ENCODE results near the gene CABLES1. TPM values are rescaled to one million over a fixed set of nuclear protein-coding genes. Genes with fewer than 3 reads are reported as not detected.

CABLES1 gene
- total and polyA plus RNA-seq, 2 of the 8 experiments (the other 6 are each of a cell fraction or from before 2014, with no cell fraction given) = 9.2 to 26.4 TPM

GRCh38 chr18:23169673-23170044 is 34.4 kb downstream of the CABLES1 start (continued):
- TF ChIP-seq CHD7 (IDR thresholded peaks at IDR 0.05; ENCODE audit: insufficient replicate concordance, low read length) (peak; percentile 64), EP300 (IDR thresholded peaks at IDR 0.05; ENCODE audit: borderline replicate concordance in 1 of 2, low read depth in 2 of 2, low read length in 2 of 2) (no peak), SP2 (IDR thresholded peaks at IDR 0.05; ENCODE audit: low read length) (no peak), CBX5 (IDR thresholded peaks at IDR 0.05; ENCODE audit: low read depth, low read length) (no peak), KDM4A (IDR thresholded peaks at IDR 0.05; ENCODE audit: low read depth, low read length, severe bottlenecking) (no peak), CHD2 (IDR thresholded peaks at IDR 0.05; ENCODE audit: low read length) (no peak), PHF8 (conservative IDR thresholded peaks at IDR 0.05; ENCODE audit: low read depth, low read length) (no peak), ASH2L (IDR thresholded peaks at IDR 0.05; ENCODE audit: low read length) (no peak), CBX8 (IDR thresholded peaks at IDR 0.05; ENCODE audit: borderline replicate concordance, low read depth, low read length) (no peak), BCL11A (IDR thresholded peaks at IDR 0.05; ENCODE audit: low read depth in 2 of 2, low read length in 2 of 2) (no peak), SAP30 (IDR thresholded peaks at IDR 0.05; ENCODE audit: insufficient read depth, insufficient replicate concordance, low read length) (no peak), JUN (IDR thresholded peaks at IDR 0.05; ENCODE audit: low read depth, low read length) (no peak)
